Measurements from ENCODE around the gene CUTC. TPM values are rescaled to one million over a fixed set of nuclear protein-coding genes. Genes with fewer than 3 reads are reported as not detected.

The CUTC gene, protein sequence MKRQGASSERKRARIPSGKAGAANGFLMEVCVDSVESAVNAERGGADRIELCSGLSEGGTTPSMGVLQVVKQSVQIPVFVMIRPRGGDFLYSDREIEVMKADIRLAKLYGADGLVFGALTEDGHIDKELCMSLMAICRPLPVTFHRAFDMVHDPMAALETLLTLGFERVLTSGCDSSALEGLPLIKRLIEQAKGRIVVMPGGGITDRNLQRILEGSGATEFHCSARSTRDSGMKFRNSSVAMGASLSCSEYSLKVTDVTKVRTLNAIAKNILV
- total RNA-seq = 23.4 and 26.7 TPM in 2 replicates

GRCh38 chr10:99732033-99732842, at the start of gene CUTC, which contains the start of gene COX15:
Gene CUTC (plus strand): TSS chr10:99732234. CDS start chr10:99732349, 115 bp downstream.
Gene COX15 (minus strand): TSS chr10:99732127. CDS start chr10:99732049, 78 bp downstream.

GRCh38 chr10:99782447-99783286, 50.6 kb downstream of the CUTC start, which contains the start of gene ABCC2:
Gene ABCC2 (plus strand): TSS chr10:99782640. CDS start chr10:99782845, 205 bp downstream.

Other genes with a start within 250 kb of the CUTC start
- gene NKX2-3, start 199.3 kb upstream of the CUTC start, total RNA-seq = not detected in 2 replicates
- gene SLC25A28, start 111.8 kb upstream of the CUTC start, total RNA-seq = 9.8 and 11.9 TPM in 2 replicates
- gene ENTPD7, start 72.7 kb upstream of the CUTC start, total RNA-seq = 17.2 and 22.9 TPM in 2 replicates
- 26.7 and 38.7 TPM in 2 replicates for gene COX15, start 107 bp upstream of the CUTC start, total RNA-seq
- gene ABCC2, start 50.4 kb downstream of the CUTC start, total RNA-seq = 0.43 and 0.54 TPM in 2 replicates

Measured in dermis lymphatic vessel endothelial cell (primary cell).